HepG2 (cell line): ENCODE data around the gene YWHAH. TPM values are rescaled to one million over a fixed set of nuclear protein-coding genes. Genes with fewer than 3 reads are reported as not detected.

Source experiments
- ATAC-seq: fragments of 200-7000 bp; cut with Tn5 transposase; 3 replicates; pipeline ENCODE4 v1.9.1; 2020; ENCODE audit warnings: mild to moderate bottlenecking, moderate library complexity
- BruUV-seq: library from RNA; stranded (reverse); fragments of 400-500 nt; replicated peaks from 2 replicates; lab custom pipeline; 2021; lab: Mats Ljungman, UMichigan
- CTCF ChIA-PET: fragments of 300-600 bp; formaldehyde crosslinking; extraction: SDS; loops from one replicate; lab custom pipeline; 2021; ENCODE audit warnings: low total read pairs, inconsistent platforms, low intra/inter-chr PET ratio; lab: Yijun Ruan, JAX
- POLR2A ChIA-PET: fragments of 350-600 bp; sonication (Branson Sonifier 250); formaldehyde crosslinking; loops from one replicate; lab custom pipeline; 2020; ENCODE audit warnings: antibody characterized with exemption, inconsistent platforms; lab: Yijun Ruan, JAX
- DNase-seq: peaks from one replicate; pipeline ENCODE4 v3.0.0-alpha.2; 2015; ENCODE audit warnings: low spot score
- FAIRE-seq: peaks from 3 replicates; lab custom pipeline; 2011; peaks lifted over from hg19 to GRCh38; lab: Jason Lieb, UNC
- H2AFZ ChIP-seq: one replicate; pipeline ENCODE4 v1.6.1; 2011; ENCODE audit warnings: low read length, inconsistent platforms
- H3K27ac ChIP-seq: fragments of 300-600 bp; 3 replicates; pipeline ENCODE4 v1.8.0; 2011; ENCODE audit warnings: mixed run types, mild to moderate bottlenecking, mixed read lengths, low read length, inconsistent platforms; ENCODE audit not compliant: insufficient read depth; ENCODE audit errors: extremely low read length
- H3K27me3 ChIP-seq, 2 experiments: fragments of 200-600 bp in 1 of 2; 2 replicates in 1 of 2; 3 replicates in 1 of 2; pipeline versions ENCODE4 v1.6.0 to v1.8.0; 2011; ENCODE audit warnings: low read length in 2 of 2, mild to moderate bottlenecking in 2 of 2, moderate library complexity in 2 of 2, inconsistent platforms in 1 of 2; ENCODE audit not compliant: insufficient read depth in 2 of 2, control insufficient read depth in 1 of 2
- H3K36me3 ChIP-seq, 2 experiments: fragments of 200-600 bp in 1 of 2; replicated peaks in 1 of 2; 2 replicates in 1 of 2; 3 replicates in 1 of 2; pipeline versions ENCODE4 v1.5.1 to v1.8.0; 2011; ENCODE audit warnings: low read length in 2 of 2, inconsistent platforms in 1 of 2; ENCODE audit not compliant: insufficient read depth in 2 of 2, control insufficient read depth in 1 of 2
- H3K4me1 ChIP-seq: 2 replicates; pipeline ENCODE4 v1.5.1; 2012; ENCODE audit warnings: low read length, inconsistent platforms; ENCODE audit not compliant: insufficient read depth
- H3K4me2 ChIP-seq: 2 replicates; pipeline ENCODE4 v1.6.0; 2011; ENCODE audit warnings: low read depth, low read length, inconsistent platforms
- H3K4me3 ChIP-seq, 3 experiments: fragments of 200-600 bp in 1 of 3; sonication (generic), shearing (Covaris generic) in 1 of 3; replicated peaks in 1 of 3; 2 replicates each; pipeline ENCODE4 v1.5.1; 2011 to 2016; ENCODE audit warnings: low read length in 3 of 3, inconsistent platforms in 2 of 3, low read depth in 2 of 3, mild to moderate bottlenecking in 2 of 3, control low read depth in 1 of 3, mixed read lengths in 1 of 3; ENCODE audit not compliant: insufficient read depth in 1 of 3
- H3K79me2 ChIP-seq: one replicate; pipeline ENCODE4 v1.6.1; 2011; ENCODE audit warnings: low read length, inconsistent platforms; ENCODE audit not compliant: insufficient read depth
- H3K9ac ChIP-seq: 2 replicates; pipeline ENCODE4 v1.6.0; 2011; ENCODE audit warnings: mild to moderate bottlenecking, low read depth, low read length, inconsistent platforms; ENCODE audit not compliant: insufficient read depth
- H3K9me3 ChIP-seq: 2 replicates; pipeline ENCODE4 v1.5.1; 2012; ENCODE audit warnings: mild to moderate bottlenecking, low read length
- H4K20me1 ChIP-seq: 2 replicates; pipeline ENCODE4 v1.6.0; 2011; ENCODE audit warnings: inconsistent platforms, mild to moderate bottlenecking, low read length, moderate library complexity; ENCODE audit not compliant: insufficient read depth
- GPBP1L1 ChIP-seq: sonication (generic); formaldehyde crosslinking; IDR thresholded peaks from 2 replicates; pipeline ENCODE4 v1.5.0; 2020; ENCODE audit warnings: mild to moderate bottlenecking, missing genetic modification reagents
- GTF2F1 ChIP-seq: fragments of 150-350 bp; IDR thresholded peaks from 2 replicates; pipeline ENCODE4 v1.6.1; 2014; ENCODE audit warnings: low read length
- HCFC1 ChIP-seq: fragments of 150-350 bp; IDR thresholded peaks from 2 replicates; pipeline ENCODE4 v1.6.1; 2014; ENCODE audit warnings: low read depth, low read length
- LRRFIP1 ChIP-seq: sonication (generic); formaldehyde crosslinking; conservative IDR thresholded peaks from 2 replicates; pipeline ENCODE4 v1.4.0; 2020; ENCODE audit warnings: missing genetic modification reagents
- MAFG ChIP-seq: sonication (generic); formaldehyde crosslinking; IDR thresholded peaks from 2 replicates; pipeline ENCODE4 v1.5.1; 2020; ENCODE audit warnings: mild to moderate bottlenecking, missing genetic modification reagents
- RFXANK ChIP-seq: IDR thresholded peaks from 2 replicates; pipeline ENCODE4 v1.6.1; 2016
- SMYD3 ChIP-seq: sonication (generic); formaldehyde crosslinking; IDR thresholded peaks from 2 replicates; pipeline ENCODE4 v1.8.1; 2023; ENCODE audit warnings: mild to moderate bottlenecking, missing genetic modification reagents
- SRSF4 ChIP-seq: fragments of 200-400 bp; formaldehyde crosslinking; IDR thresholded peaks from one replicate; pipeline ENCODE4 v1.6.1; 2018; ENCODE audit warnings: mild to moderate bottlenecking, low read depth, low read length, moderate library complexity; ENCODE audit not compliant: poor library complexity, severe bottlenecking
- ZNF225 ChIP-seq: sonication (generic); formaldehyde crosslinking; IDR thresholded peaks from 2 replicates; pipeline ENCODE4 v1.4.0; 2020; ENCODE audit warnings: mild to moderate bottlenecking, missing genetic modification reagents
- ZNF34 ChIP-seq: sonication (generic); formaldehyde crosslinking; IDR thresholded peaks from 2 replicates; pipeline ENCODE4 v1.4.0; 2020; ENCODE audit warnings: mild to moderate bottlenecking, missing genetic modification reagents, borderline replicate concordance
- ZNF407 ChIP-seq: sonication (generic); formaldehyde crosslinking; IDR thresholded peaks from one replicate; pipeline ENCODE4 v1.5.1; 2020; ENCODE audit warnings: mild to moderate bottlenecking, missing genetic modification reagents; ENCODE audit errors: not compliant biosample characterization
- ZNF724P ChIP-seq: sonication (generic); formaldehyde crosslinking; IDR thresholded peaks from 2 replicates; pipeline ENCODE4 v1.8.0; 2022; ENCODE audit warnings: missing genetic modification reagents, borderline replicate concordance
- ZNF768 ChIP-seq: sonication (generic); formaldehyde crosslinking; IDR thresholded peaks from 2 replicates; pipeline ENCODE4 v1.4.0; 2020; ENCODE audit warnings: missing genetic modification reagents
- WGBS: methylation state at CpG from one replicate; pipeline ENCODE4 v1.1.6; 2017; ENCODE audit warnings: low lambda C conversion rate; 5-methylcytosine and 5-hydroxymethylcytosine counted together
- in situ Hi-C: cut with HindIII; loops from 2 replicates; pipeline ENCODE4 v1.10.0; 2017; ENCODE audit warnings: low pct_unique_long_range_greater_than_20kb; ENCODE audit not compliant: extremely low pct_ligation_motif_present
- intact Hi-C: fragments of 100-400 bp; cut with micrococcal nuclease; formaldehyde crosslinking; loops from one replicate; pipeline ENCODE4 v1.10.0; 2022; ENCODE audit not compliant: unreplicated experiment
- polyA plus RNA-seq, 8 experiments: library from polyadenylated mRNA; depleted of rRNA in 3 of 8; stranded (reverse) in 7 of 8; unstranded in 1 of 8; fragments of >200 nt; fragmentation: Illumina TruSeq in 4 of 8; extraction: Trizol in 4 of 8; gene quantifications; 2 replicates each; pipeline versions ENCODE4 v1.2.1 to v1.2.3, GENCODE V29; 2011 to 2016; ENCODE audit warnings: low read depth in 4 of 8, missing spikeins in 1 of 8, mixed read lengths in 1 of 8; ENCODE audit not compliant: insufficient read depth in 1 of 8
- total RNA-seq, 5 experiments: library from RNA; depleted of rRNA; stranded (reverse); fragments of >200 nt; fragmentation: Illumina TruSeq; extraction: Trizol; gene quantifications; 2 replicates each; pipeline ENCODE4 v1.2.3, GENCODE V29; 2016; ENCODE audit warnings: low read depth in 1 of 5

Gene YWHAH
- total and polyA plus RNA-seq, 2 of the 13 experiments (the other 11 are each of a cell fraction or from before 2014, with no cell fraction given), result 35.6 to 92.7 TPM

GRCh38 chr22:31899669-31900068 is 44.7 kb upstream of the YWHAH start:
- in situ Hi-C loops, result no loop called here
- 64% methylated on average over 4 of the region's 4 CpGs for WGBS
- Histone ChIP-seq H3K27me3 (no peaks in the 10 kb centered on the region; a peak in 1 of 5 replicates), H4K20me1 (no peaks in the 10 kb centered on the region), H3K9ac (no peak overlapping the region), H3K4me3 (no peak overlapping the region), H3K36me3 (peaks cover 5 to 8% of the 10 kb centered on the region in 2 experiments; a peak in 3 of 5 replicates), H3K4me1 (peaks cover 8% of the 10 kb centered on the region), H3K79me2 (no peaks in the 10 kb centered on the region), H3K27ac (no peak overlapping the region), H2AFZ (no peak overlapping the region), H3K4me2 (no peak overlapping the region), H3K9me3 (no peaks in the 10 kb centered on the region)
- CTCF ChIA-PET, result no interaction called here
- DNase-seq (no peak), FAIRE-seq (no peak), ATAC-seq (peak; percentile 76)
- POLR2A ChIA-PET, result interaction anchor here (1.1 kb wide), 1 partner anchor 71 kb away, joined by 3 read pairs; no protein-coding TSS in a partner anchor
- intact Hi-C loops, result no loop called here
- BruUV-seq, result no TSS peak
- TF ChIP-seq LRRFIP1 (no peak), ZNF407 (CRISPR knock-in tag) (no peak), RFXANK (CRISPR knock-in tag) (no peak), MAFG (no peak), ZNF768 (CRISPR knock-in tag) (no peak), ZNF724P (CRISPR knock-in tag) (no peak), SMYD3 (no peak), GPBP1L1 (CRISPR knock-in tag) (no peak), SRSF4 (no peak), ZNF34 (CRISPR knock-in tag) (no peak), HCFC1 (no peak), ZNF225 (CRISPR knock-in tag) (no peak), GTF2F1 (no peak)
